HG03520 (cell line): ENCODE data around the gene FCMR.

Experiments used
- ATAC-seq: cut with Tn5 transposase; IDR thresholded peaks from one replicate; pipeline ENCODE4 v1.9.1; 2021; ENCODE audit warnings: mild to moderate bottlenecking, moderate library complexity; ENCODE audit not compliant: unreplicated experiment

Gene FCMR

GRCh38 chr1:206903687-206904086 is 18.1 kb downstream of the FCMR start:
- no peak for ATAC-seq

- no peak for ATAC-seq
Measured at GRCh38 chr1:206902702-206903101, 19.0 kb downstream of the FCMR start.

DNA sequence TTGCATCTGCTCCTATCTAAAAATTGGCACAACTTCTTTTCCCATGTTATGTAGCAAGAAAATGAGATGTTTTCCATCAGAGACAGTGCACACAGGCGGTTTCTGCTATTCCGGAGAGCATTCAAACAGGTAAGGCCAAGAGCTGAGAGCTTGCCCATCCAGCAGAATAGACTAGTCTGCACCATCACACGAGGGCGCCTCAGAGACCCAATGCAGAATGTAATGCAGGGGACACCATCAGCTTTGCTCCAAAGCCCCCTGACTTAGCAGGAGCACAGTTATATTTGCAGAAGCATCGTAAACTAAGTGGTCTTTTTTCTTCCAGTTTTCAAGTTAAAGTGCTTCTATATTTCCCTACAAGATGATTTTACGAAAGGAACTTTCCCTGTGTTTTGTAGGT is 19.8 kb downstream of the FCMR start:
- ATAC-seq = no peak

- ATAC-seq = no peak
Measured at GRCh38 chr1:206900149-206900548, 21.6 kb downstream of the FCMR start.

GRCh38 chr1:206899717-206900116 is 22.0 kb downstream of the FCMR start:
- no peak for ATAC-seq

DNA sequence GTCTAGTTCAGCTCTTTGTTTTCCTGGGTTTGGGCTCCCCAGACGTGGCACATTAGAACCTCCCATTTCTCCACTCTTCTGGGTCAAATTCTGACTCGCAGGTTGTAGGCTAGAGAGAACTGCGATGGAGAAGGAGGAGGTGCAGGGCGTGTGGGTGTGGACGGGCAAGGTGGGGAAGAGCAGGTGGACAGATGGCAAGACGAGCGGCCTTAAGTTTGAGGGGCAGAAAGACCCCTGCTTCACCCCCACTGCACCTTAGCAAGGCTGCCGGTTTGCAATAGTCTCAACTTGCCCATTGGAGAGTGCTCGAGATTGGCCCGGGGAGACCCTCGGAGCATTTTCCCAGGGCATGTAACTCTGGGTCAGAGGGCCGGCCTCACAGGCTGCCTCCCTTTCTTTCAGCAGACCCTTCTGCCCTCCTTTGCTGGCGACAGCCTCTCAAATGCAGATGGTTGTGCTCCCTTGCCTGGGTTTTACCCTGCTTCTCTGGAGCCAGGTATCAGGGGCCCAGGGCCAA is 22.8 kb downstream of the FCMR start:
- no peak for ATAC-seq

GRCh38 chr1:206898089-206898914 is 23.4 kb downstream of the FCMR start:
- no peak for ATAC-seq

- ATAC-seq = no peak
Measured at GRCh38 chr1:206897175-206897574, 24.6 kb downstream of the FCMR start, which contains the start of gene IL24. TSS of gene IL24 (plus strand) at chr1:206897443. CDS start at chr1:206897833, 390 bp downstream.

- no peak for ATAC-seq
Measured at GRCh38 chr1:206896261-206896660, 25.5 kb downstream of the FCMR start.

- ATAC-seq = no peak
Measured at GRCh38 chr1:206895837-206896242, 25.9 kb downstream of the FCMR start.

GRCh38 chr1:206895325-206895724 is 26.4 kb downstream of the FCMR start:
- no peak for ATAC-seq

DNA sequence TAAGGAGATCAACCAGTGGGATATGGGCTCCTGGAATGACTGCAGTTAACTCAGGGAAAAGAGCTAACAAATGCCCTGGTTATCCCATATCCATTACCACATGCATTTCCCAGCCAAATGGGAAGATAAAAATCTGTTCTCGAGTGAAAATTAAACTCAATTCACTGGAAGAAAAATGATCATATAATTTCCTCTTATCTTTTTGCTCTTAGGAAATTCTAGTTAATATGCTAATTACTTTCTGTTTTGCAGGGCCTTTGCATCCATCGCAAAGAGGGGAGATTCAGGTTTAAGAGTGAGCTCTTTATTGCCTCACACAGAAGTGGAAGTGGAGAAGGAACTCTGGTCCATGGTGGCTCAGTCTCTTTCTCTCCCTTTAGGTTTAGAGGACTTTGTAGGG is 28.4 kb downstream of the FCMR start:
- no peak for ATAC-seq

DNA sequence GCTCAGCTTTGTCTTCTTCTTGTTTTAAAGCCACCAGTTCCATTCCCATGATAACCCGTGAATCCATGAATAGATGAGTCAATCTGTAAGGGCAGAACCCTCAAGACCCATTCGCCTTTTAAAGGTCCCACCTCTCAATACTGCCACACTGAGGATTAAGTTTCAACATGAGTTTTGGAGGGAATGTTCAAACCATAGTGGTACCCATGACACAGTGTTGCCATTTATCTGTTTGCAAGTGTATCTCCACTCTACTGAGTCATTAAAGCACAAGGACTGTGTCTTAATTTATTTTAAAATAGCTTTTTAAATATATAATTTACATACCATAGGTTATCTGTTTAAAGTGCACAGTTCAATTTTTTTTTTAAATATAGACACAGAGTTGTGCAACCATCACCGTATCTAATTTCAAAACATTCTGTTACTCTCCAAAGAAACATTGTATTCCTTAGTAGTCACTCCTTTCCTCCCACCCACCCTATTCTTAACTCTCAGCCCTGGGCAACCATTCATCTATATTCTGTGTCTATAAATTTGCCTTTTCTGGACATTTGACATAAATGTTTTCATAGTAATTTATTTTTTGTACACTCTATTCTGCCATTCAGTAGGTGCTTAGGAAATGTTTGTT is 29.3 kb downstream of the FCMR start:
- no peak for ATAC-seq

- no peak for ATAC-seq
Measured at GRCh38 chr1:206891412-206891811, 30.3 kb downstream of the FCMR start.

DNA sequence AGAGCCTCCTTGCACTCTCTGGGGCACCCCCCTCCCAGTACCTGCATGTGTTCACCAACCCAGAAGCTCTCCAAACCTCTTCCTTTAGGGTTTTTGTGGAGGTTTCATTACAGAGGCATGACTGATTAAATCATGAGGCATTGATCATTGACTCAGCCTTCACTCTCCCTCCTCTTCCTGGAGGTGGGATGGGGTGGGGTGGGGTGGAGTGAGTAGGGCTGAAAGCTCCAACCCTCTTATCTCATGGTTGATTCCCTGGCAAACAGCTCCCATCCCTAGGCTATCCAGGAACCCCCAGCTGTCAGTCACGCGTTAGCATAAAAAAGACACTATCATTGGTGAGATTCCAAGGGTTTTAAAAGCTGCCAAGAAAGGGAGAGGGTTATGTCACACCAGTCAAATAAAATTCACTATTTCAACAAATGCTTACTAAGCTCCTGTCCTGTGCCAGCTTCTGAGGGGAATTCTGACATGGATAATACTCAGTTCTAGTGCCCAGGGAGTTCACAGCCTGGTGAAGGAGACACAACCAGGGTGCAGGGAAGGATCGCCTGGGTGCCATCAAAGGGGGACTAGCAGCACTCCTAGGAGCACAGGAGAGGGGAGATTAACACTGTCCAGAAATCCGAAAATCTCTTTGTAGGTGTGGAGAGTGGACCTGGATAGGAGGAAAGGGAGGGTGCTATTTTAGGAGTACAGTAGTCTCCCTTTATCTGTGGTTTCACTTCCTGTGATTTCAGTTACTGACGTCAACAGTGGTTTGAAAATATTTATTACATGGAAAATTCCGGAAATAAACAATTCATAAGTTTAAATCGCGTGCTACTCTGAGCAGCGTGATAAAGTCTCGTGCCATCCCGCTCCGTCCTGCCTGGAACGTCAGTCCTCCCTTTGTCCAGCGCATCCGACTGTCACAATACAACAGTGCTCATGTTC is 31.3 kb downstream of the FCMR start:
- no peak for ATAC-seq

GRCh38 chr1:206887701-206888100 is 34.0 kb downstream of the FCMR start:
- ATAC-seq = no peak

GRCh38 chr1:206886831-206887230 is 34.9 kb downstream of the FCMR start:
- ATAC-seq = no peak

GRCh38 chr1:206885341-206886060 is 36.2 kb downstream of the FCMR start:
- no peak for ATAC-seq

DNA sequence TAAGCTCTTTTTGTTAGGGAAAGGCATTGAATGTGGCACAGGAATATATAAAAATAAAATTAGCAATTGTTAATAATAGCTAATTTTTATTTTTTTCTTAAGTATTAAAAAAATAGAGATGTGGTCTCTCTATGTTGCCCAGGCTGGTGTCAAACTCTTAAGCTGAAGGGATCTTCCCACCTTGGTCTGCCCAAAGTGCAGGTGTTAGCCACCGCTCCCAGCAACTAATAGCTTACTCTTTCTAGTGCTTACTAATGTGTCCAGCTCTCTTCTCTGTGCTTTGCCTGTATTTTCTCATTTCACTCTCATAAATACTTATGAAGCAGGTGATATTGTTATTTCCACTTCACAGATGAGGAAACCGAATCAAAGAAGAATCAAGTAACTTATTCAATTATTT is 37.9 kb downstream of the FCMR start:
- no peak for ATAC-seq

DNA sequence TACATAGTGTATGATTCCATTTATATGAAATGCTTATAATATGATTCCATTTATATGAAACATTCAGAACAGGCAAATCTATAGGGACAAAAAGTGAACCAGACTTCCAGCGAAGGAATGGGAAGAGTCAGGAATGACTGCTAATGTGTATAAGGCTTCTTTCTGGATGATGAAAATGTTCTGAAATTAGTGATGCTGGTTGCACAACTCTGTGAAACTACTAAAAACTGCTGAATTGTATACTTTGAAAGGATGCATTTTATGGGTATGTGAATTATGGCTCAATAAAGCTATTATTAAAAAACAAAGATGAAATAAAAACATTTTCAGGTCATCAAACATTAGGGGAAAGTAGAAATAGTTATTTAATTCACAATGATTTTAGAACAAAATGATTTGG is 38.6 kb downstream of the FCMR start:
- no peak for ATAC-seq
